IPS DF 6.9 (cell line): ENCODE results near the gene PGRMC2.

Source experiments
- DNase-seq: peaks from one replicate; pipeline ENCODE4 v3.0.0-alpha.2; 2013; ENCODE audit warnings: low read depth, low spot score
- H3K27ac ChIP-seq: one replicate; pipeline ENCODE4 v1.5.1; 2013; ENCODE audit warnings: low read length, control low read depth
- H3K27me3 ChIP-seq: 2 replicates; pipeline ENCODE4 v1.6.1; 2013; ENCODE audit warnings: mild to moderate bottlenecking, low read length; ENCODE audit not compliant: control insufficient read depth, insufficient read depth
- H3K36me3 ChIP-seq: 2 replicates; pipeline ENCODE4 v1.6.1; 2013; ENCODE audit warnings: low read length; ENCODE audit not compliant: control insufficient read depth, insufficient read depth
- H3K4me1 ChIP-seq: 2 replicates; pipeline ENCODE4 v1.6.1; 2013; ENCODE audit warnings: low read length; ENCODE audit not compliant: control insufficient read depth, insufficient read depth
- H3K4me3 ChIP-seq: 2 replicates; pipeline ENCODE4 v1.5.1; 2013; ENCODE audit warnings: mild to moderate bottlenecking, low read length
- H3K9me3 ChIP-seq: 2 replicates; pipeline ENCODE4 v1.6.1; 2013; ENCODE audit warnings: low read length, inconsistent platforms; ENCODE audit not compliant: control insufficient read depth, insufficient read depth
- WGBS: extraction: QIAGEN DNeasy Blood & Tissue Kit; methylation state at CpG from one replicate; pipeline ENCODE4 v1.1.7; 2013; ENCODE audit warnings: mixed read lengths, missing lambda C conversion rate; ENCODE audit not compliant: insufficient read length, insufficient coverage; 5-methylcytosine and 5-hydroxymethylcytosine counted together

The PGRMC2 gene

DNA sequence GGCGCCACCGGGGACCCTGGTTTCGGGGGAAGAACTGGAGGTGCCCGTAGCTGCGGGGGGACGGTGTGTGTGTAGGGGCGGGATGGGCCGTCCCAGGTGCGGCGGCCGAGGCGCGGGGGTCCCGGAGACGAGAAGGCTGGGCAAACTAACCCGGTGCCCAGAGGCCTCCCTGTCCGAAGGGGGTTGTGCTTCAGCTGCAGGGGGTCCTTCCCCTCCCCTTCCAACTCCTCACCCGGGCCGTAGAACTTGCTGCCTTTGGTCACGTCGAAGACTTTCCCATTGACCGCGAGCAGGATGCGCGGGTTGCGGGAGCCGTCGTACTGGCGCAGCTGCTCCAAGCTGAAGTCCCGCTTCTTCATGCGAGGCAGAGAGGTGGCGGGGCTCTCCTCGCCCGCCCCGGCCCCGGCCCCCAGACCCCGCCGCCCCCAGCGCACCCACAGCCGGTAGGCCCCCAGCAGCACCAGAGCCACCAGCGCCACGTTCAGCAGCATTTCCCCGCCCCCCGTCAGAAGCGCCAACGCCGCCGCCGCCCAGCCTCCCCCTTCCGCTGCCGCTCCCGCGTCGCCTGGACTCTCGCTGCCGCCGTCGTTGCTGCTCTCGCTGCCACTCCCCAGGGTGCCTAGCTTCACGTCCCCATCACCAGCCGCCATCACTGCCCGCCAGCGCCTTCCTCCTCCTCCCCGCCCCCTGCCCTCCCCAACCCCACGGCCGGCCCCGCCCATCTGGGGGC is at the start of gene PGRMC2:
Gene PGRMC2 (minus strand): TSS at position 673 of the 730 bp plus-strand sequence. CDS start 23 bp downstream, at position 650.
- Histone ChIP-seq H3K4me1 (no peaks in the 10 kb centered on the region; the same call in 1 of the 2 replicates), H3K36me3 (no peaks in the 10 kb centered on the region; the same call in 1 of the 2 replicates), H3K4me3 (peak within 1 kb of the TSS; percentile 62), H3K9me3 (no peaks in the 10 kb centered on the region), H3K27me3 (no peaks in the 10 kb centered on the region), H3K27ac (no peak within 1 kb of the TSS)
- WGBS, result no CpG with 5 or more reads among the region's 67 CpGs
- no peak for DNase-seq

DNA sequence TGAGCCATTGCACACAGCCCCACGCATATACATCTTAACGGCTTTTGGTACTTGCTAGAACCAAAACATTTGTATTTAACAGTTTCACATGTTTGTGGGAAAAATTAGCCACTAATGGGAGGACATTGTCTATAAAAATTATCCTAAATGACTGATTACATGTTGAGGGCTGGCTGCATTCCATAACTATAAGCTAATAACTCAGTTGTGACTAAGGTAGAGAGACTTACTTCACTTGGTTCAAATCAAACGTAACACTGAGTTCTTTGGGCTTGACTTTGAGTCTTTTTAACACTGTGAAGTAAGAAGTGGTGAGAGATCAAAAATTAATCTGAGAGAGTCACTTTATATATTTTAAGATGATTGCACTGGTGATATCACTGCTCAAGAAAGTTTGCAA is 47.9 kb upstream of the PGRMC2 start:
- H3K4me3 ChIP-seq, result no peak overlapping the region
- H3K36me3 ChIP-seq, result no peaks in the 10 kb centered on the region
- no CpG with 5 or more reads among the region's 3 CpGs for WGBS
- no peaks in the 10 kb centered on the region for H3K9me3 ChIP-seq
- no peaks in the 10 kb centered on the region for H3K27me3 ChIP-seq
- no peak for DNase-seq
- no peak overlapping the region for H3K27ac ChIP-seq
- H3K4me1 ChIP-seq, result no peaks in the 10 kb centered on the region

DNA sequence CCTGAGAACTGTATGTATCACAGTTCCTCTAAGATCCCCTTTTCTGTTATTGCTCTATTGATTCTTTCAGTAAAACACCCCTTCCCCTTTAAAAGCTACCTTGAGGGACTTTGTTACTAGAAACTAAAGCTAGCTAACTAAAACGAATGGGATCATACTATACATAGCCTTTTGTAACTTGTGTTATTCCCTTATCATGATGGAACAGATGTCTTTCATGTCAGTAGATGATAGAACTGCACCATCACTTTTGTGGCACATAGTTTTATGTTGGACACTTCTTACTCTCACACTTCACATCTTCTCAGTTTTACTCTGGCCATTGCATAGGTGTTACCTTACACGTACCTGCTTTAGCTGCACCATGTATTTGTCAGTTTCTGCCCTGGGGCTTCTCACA is 46.6 kb upstream of the PGRMC2 start:
- H3K27ac ChIP-seq, result no peak overlapping the region
- no peak for DNase-seq
- no peaks in the 10 kb centered on the region for H3K9me3 ChIP-seq
- no peaks in the 10 kb centered on the region for H3K4me1 ChIP-seq
- no CpG with 5 or more reads among the region's 2 CpGs for WGBS
- no peak overlapping the region for H3K4me3 ChIP-seq
- H3K36me3 ChIP-seq, result no peaks in the 10 kb centered on the region
- no peaks in the 10 kb centered on the region for H3K27me3 ChIP-seq

DNA sequence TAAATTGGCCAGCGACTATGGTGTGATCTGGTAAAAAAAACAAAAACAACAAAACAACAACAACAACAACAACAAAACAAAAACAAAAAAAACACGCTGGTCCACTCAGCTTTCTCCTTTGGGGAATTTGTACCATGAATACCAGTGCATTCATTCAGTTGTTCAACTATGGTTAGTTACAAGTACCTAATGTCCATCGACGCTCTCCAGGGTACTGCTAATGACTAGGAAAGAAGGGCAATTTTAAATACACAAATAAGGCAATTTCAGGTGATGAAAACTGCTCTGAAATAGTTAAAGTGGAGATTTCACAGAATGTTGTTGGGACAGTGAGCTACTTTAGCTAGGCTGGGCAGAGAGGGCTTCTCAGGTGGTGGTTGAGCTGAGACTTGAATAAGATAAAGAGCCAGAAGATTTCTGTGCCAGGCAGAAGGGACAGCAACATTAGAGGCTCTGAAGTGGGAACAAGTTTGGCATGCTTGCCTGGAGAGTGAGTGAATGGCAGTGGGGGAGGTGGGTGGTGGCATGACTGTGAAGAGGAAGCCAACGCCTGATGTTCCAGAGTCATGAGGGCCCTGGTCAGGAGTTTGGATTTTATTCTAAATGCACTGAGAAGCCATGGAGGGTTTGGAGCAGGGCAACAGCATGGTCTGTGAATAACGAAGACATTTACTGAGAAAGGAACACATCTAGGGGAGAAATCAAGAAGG is 45.9 kb upstream of the PGRMC2 start:
- Histone ChIP-seq H3K27me3 (no peaks in the 10 kb centered on the region), H3K36me3 (no peaks in the 10 kb centered on the region), H3K9me3 (no peaks in the 10 kb centered on the region), H3K4me3 (no peak overlapping the region), H3K27ac (no peak overlapping the region), H3K4me1 (no peaks in the 10 kb centered on the region)
- WGBS, result no CpG with 5 or more reads among the region's 6 CpGs
- DNase-seq, result no peak

DNA sequence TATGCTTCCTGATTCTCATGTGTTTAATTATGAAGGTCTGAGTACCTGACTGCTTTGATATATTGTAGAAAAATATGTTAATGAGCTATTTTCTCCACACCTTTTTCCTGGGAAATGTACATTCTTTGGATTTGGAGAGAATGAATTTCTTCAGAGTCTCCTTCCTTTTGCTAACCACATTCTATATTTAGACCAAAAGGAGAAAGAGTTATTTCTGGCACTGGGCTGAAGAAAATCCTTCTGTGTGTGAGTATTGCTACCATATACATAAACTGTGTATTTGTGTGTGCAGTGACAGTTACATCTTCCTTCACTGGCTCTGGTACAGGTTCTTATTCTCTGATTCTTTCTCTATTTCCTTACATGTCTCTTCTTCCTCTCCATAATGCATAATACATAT is 44.5 kb upstream of the PGRMC2 start:
- no peaks in the 10 kb centered on the region for H3K4me1 ChIP-seq
- no peak overlapping the region for H3K4me3 ChIP-seq
- no peaks in the 10 kb centered on the region for H3K36me3 ChIP-seq
- no peak overlapping the region for H3K27ac ChIP-seq
- no peaks in the 10 kb centered on the region for H3K9me3 ChIP-seq
- no peaks in the 10 kb centered on the region for H3K27me3 ChIP-seq
- DNase-seq, result no peak

DNA sequence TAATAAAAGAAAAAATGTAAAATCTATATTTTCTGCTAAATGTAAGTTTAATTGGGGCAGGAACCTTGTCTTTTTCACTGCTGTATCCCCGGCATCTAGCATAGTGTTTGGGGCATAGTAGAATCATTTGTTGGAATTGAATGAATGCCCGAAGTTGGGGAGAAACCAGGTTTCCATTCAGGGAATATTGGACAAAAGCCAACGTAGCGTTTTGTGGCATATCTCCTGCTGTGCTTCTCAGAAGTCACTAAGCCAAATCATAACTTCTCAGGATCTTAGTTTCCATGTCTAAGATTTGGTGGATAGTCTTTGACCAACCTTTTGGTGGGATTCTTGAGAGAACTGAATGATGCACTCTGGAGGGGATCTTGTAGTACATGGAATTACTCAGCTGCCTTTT is 42.0 kb upstream of the PGRMC2 start:
- WGBS, result no CpG with 5 or more reads among the region's 4 CpGs
- DNase-seq, result no peak
- Histone ChIP-seq H3K4me3 (no peak overlapping the region), H3K9me3 (no peaks in the 10 kb centered on the region), H3K4me1 (no peaks in the 10 kb centered on the region), H3K27me3 (no peaks in the 10 kb centered on the region), H3K36me3 (no peaks in the 10 kb centered on the region), H3K27ac (no peak overlapping the region)

DNA sequence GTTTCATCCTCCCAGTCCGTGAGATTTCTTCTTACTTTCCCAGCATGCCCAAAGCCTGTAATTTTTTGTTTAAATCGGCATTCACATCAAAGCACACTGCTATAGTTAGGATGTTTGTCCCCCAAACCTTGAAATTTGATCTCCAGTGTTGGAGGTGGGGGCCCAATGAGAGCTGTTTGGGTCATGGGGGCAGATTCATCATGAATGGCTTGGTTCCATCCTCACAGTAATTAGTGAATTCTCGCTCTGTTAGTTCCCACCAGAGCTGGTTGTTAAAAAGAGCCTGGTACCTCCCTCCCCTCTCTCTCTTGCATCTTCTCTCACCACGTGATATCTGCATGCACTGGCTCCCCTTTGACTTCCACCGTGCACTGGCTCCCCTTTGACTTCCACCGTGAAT is 40.5 kb upstream of the PGRMC2 start:
- Histone ChIP-seq H3K9me3 (no peaks in the 10 kb centered on the region), H3K27me3 (no peaks in the 10 kb centered on the region), H3K27ac (no peak overlapping the region), H3K4me3 (no peak overlapping the region), H3K4me1 (no peaks in the 10 kb centered on the region), H3K36me3 (no peaks in the 10 kb centered on the region)
- DNase-seq, result no peak
- WGBS, result no CpG with 5 or more reads among the region's 6 CpGs

DNA sequence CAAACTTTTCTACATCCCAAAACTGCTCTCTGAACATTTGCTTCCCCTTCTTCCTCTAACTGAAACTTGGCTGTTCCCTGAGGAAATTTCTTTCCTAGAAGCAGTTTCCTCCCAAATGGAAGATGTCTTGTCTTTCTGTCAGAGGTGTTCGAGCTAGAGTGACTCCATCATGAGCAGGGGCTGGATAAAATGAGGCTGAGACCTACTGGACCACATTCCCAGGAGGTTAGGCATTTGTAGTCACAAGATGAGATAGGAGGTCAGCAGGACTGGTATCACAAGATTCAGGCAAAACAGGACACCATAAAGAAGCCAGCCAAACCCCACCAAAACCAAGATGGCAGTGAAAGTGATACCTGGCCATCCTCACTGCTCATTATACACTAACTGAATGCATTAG is 35.8 kb upstream of the PGRMC2 start:
- no peak overlapping the region for H3K4me3 ChIP-seq
- no CpG with 5 or more reads among the region's 1 CpG for WGBS
- H3K4me1 ChIP-seq, result no peaks in the 10 kb centered on the region
- DNase-seq, result no peak
- H3K27me3 ChIP-seq, result no peaks in the 10 kb centered on the region
- H3K36me3 ChIP-seq, result no peaks in the 10 kb centered on the region
- no peak overlapping the region for H3K27ac ChIP-seq
- no peaks in the 10 kb centered on the region for H3K9me3 ChIP-seq

- no peaks in the 10 kb centered on the region for H3K4me1 ChIP-seq
- H3K36me3 ChIP-seq, result no peaks in the 10 kb centered on the region
- no CpG with 5 or more reads among the region's 2 CpGs for WGBS
- no peaks in the 10 kb centered on the region for H3K9me3 ChIP-seq
- no peak overlapping the region for H3K4me3 ChIP-seq
- no peak overlapping the region for H3K27ac ChIP-seq
- DNase-seq, result no peak
- H3K27me3 ChIP-seq, result no peaks in the 10 kb centered on the region
These were observed 35.4 kb upstream of the PGRMC2 start for GRCh38 chr4:128322986-128323385.

- no peak for DNase-seq
- H3K27ac ChIP-seq, result no peak overlapping the region
These were observed 34.7 kb upstream of the PGRMC2 start for GRCh38 chr4:128322311-128322710.

DNA sequence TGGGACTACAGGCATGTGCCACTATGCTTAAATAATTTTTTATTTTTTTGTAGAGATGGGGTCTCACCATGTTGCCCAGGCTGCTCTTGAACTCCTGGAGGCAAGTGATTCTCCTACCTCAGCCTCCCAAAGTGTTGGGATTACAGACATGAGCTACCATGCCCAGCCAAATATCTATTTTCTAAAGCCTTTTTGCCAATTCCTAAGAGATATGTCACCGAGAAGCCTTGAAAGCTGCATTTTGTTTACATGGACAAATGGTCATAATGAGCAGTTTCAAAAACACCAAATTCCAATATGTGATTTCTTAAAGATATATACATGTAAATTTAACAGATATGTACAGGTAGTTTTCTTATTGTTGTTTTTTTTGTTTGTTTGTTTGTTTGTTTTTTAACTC is 33.0 kb upstream of the PGRMC2 start:
- Histone ChIP-seq H3K36me3 (no peaks in the 10 kb centered on the region), H3K27me3 (no peaks in the 10 kb centered on the region), H3K9me3 (no peaks in the 10 kb centered on the region), H3K4me1 (no peaks in the 10 kb centered on the region), H3K4me3 (no peak overlapping the region), H3K27ac (no peak overlapping the region)
- DNase-seq, result no peak
- no CpG with 5 or more reads among the region's 1 CpG for WGBS

More at GRCh38 chr4:128322311-128322710, 34.7 kb upstream of the PGRMC2 start:
- no CpG with 5 or more reads among the region's 2 CpGs for WGBS
- no peaks in the 10 kb centered on the region for H3K9me3 ChIP-seq
- H3K4me1 ChIP-seq, result no peaks in the 10 kb centered on the region
- no peak overlapping the region for H3K4me3 ChIP-seq
- no peaks in the 10 kb centered on the region for H3K36me3 ChIP-seq
- H3K27me3 ChIP-seq, result no peaks in the 10 kb centered on the region
